K562 (cell line): ENCODE data around the gene CUL9. TPM values are rescaled to one million over a fixed set of nuclear protein-coding genes. Genes with fewer than 3 reads are reported as not detected.

Source experiments
- ARNT ChIP-seq, 2 experiments: fragments of 450-650 bp; IDR thresholded peaks; 2 replicates each; pipeline ENCODE4 v1.6.1; 2016; ENCODE audit warnings: mild to moderate bottlenecking in 1 of 2
- BCL6 ChIP-seq: fragments of 250-450 bp; sonication (Bioruptor Pico); IDR thresholded peaks from 2 replicates; pipeline ENCODE4 v1.4.0; 2020
- COPS2 ChIP-seq: fragments of 450-650 bp; conservative IDR thresholded peaks from 2 replicates; pipeline ENCODE4 v1.6.1; 2016; ENCODE audit warnings: mild to moderate bottlenecking, moderate library complexity
- HMGN3 ChIP-seq: IDR thresholded peaks from 2 replicates; pipeline ENCODE4 v1.6.1; 2011; ENCODE audit warnings: borderline replicate concordance, low read depth, mild to moderate bottlenecking, mixed read lengths, low read length; ENCODE audit not compliant: insufficient read length; ENCODE audit errors: extremely low read depth
- HOMEZ ChIP-seq: fragments of 250-450 bp; sonication (Bioruptor Pico); IDR thresholded peaks from 2 replicates; pipeline ENCODE4 v1.4.0; 2020; ENCODE audit warnings: mild to moderate bottlenecking, moderate library complexity
- KAT8 ChIP-seq: fragments of 450-650 bp; IDR thresholded peaks from 2 replicates; pipeline ENCODE4 v1.6.1; 2016; ENCODE audit warnings: low read depth, mild to moderate bottlenecking
- MTA2 ChIP-seq: fragments of 450-650 bp; IDR thresholded peaks from 2 replicates; pipeline ENCODE4 v1.6.1; 2016; ENCODE audit warnings: low read depth
- PHF20 ChIP-seq: fragments of 450-650 bp; IDR thresholded peaks from 2 replicates; pipeline ENCODE4 v1.6.1; 2018; ENCODE audit not compliant: partially characterized antibody
- RBFOX2 ChIP-seq: fragments of 200-400 bp; formaldehyde crosslinking; IDR thresholded peaks from 2 replicates; pipeline ENCODE4 v1.6.1; 2017; ENCODE audit warnings: low read depth, mild to moderate bottlenecking, low read length, moderate library complexity
- RBM25 ChIP-seq: fragments of 200-400 bp; formaldehyde crosslinking; IDR thresholded peaks from 2 replicates; pipeline ENCODE4 v1.6.1; 2018; ENCODE audit warnings: low read length, low read depth, moderate library complexity; ENCODE audit not compliant: severe bottlenecking
- RHOXF2B ChIP-seq: fragments of 250-450 bp; sonication (Bioruptor Pico); conservative IDR thresholded peaks from 2 replicates; pipeline ENCODE4 v1.5.1; 2021
- ZBTB17 ChIP-seq: fragments of 450-650 bp; formaldehyde crosslinking; IDR thresholded peaks from 2 replicates; pipeline ENCODE4 v1.4.0; 2020; ENCODE audit warnings: mild to moderate bottlenecking
- ZBTB26 ChIP-seq: fragments of 450-650 bp; formaldehyde crosslinking; IDR thresholded peaks from 2 replicates; pipeline ENCODE4 v1.4.0; 2022; ENCODE audit warnings: missing genetic modification characterization
- ZBTB8A ChIP-seq: fragments of 450-650 bp; IDR thresholded peaks from 2 replicates; pipeline ENCODE4 v1.6.1; 2018; ENCODE audit warnings: mild to moderate bottlenecking, moderate library complexity; ENCODE audit not compliant: partially characterized antibody
- ZNF165 ChIP-seq: fragments of 250-450 bp; sonication (Bioruptor Pico); IDR thresholded peaks from 2 replicates; pipeline ENCODE4 v1.4.0; 2020; ENCODE audit warnings: borderline replicate concordance
- ZNF274 ChIP-seq: IDR thresholded peaks from 2 replicates; pipeline ENCODE4 v1.6.1; 2011; ENCODE audit warnings: low read depth, mild to moderate bottlenecking, low read length, moderate library complexity, borderline replicate concordance
- ZNF77 ChIP-seq: fragments of 250-450 bp; sonication (Bioruptor Pico); IDR thresholded peaks from 2 replicates; pipeline ENCODE4 v1.5.0; 2020
- polyA plus RNA-seq, 8 experiments: library from polyadenylated mRNA; depleted of rRNA in 4 of 8; stranded (reverse) in 5 of 8; unstranded in 3 of 8; fragments of >200 nt; fragmentation: Nextera tagmentation in 2 of 8; fragmentation: Illumina TruSeq in 1 of 8; extraction: Ambion mirVana in 2 of 8; extraction: Trizol in 1 of 8; gene quantifications; 2 replicates each; pipeline versions ENCODE4 v1.2.1 to v1.2.3, GENCODE V29; 2011 to 2014; ENCODE audit warnings: inconsistent platforms in 1 of 8, missing spikeins in 1 of 8
- total RNA-seq, 7 experiments: library from RNA; depleted of rRNA in 6 of 7; stranded (reverse); fragments of >200 nt in 6 of 7; fragmentation: Illumina TruSeq in 2 of 7; extraction: Trizol in 2 of 7; gene quantifications; 2 replicates each; pipeline versions ENCODE4 v1.2.1 to v1.2.3, GENCODE V29; 2011 to 2021; ENCODE audit warnings: low replicate concordance in 1 of 7
- TF ChIP-seq, protein P1 (sequence below): fragments of 450-650 bp; IDR thresholded peaks from 2 replicates; pipeline ENCODE4 v1.7.1; 2018; ENCODE audit warnings: mild to moderate bottlenecking, low read depth; ENCODE audit not compliant: partially characterized antibody
- TF ChIP-seq, protein P2 (sequence below): fragments of 450-650 bp; IDR thresholded peaks from 2 replicates; pipeline ENCODE4 v1.6.1; 2017; ENCODE audit warnings: mild to moderate bottlenecking, moderate library complexity
- TF ChIP-seq, protein P3 (sequence below): fragments of 250-450 bp; sonication (Bioruptor Pico); IDR thresholded peaks from 2 replicates; pipeline ENCODE4 v1.8.0; 2021; ENCODE audit warnings: moderate library complexity, mild to moderate bottlenecking, inconsistent platforms

The CUL9 gene
- total and polyA plus RNA-seq, 9 of the 15 experiments (the other 6 are each of a cell fraction or from before 2014, with no cell fraction given): 0.50 to 20.7 (median 6.6) TPM

- TF ChIP-seq, protein P1, sequence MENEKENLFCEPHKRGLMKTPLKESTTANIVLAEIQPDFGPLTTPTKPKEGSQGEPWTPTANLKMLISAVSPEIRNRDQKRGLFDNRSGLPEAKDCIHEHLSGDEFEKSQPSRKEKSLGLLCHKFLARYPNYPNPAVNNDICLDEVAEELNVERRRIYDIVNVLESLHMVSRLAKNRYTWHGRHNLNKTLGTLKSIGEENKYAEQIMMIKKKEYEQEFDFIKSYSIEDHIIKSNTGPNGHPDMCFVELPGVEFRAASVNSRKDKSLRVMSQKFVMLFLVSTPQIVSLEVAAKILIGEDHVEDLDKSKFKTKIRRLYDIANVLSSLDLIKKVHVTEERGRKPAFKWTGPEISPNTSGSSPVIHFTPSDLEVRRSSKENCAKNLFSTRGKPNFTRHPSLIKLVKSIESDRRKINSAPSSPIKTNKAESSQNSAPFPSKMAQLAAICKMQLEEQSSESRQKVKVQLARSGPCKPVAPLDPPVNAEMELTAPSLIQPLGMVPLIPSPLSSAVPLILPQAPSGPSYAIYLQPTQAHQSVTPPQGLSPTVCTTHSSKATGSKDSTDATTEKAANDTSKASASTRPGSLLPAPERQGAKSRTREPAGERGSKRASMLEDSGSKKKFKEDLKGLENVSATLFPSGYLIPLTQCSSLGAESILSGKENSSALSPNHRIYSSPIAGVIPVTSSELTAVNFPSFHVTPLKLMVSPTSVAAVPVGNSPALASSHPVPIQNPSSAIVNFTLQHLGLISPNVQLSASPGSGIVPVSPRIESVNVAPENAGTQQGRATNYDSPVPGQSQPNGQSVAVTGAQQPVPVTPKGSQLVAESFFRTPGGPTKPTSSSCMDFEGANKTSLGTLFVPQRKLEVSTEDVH: peak; percentile 65
- peak; percentile 85 for TF ChIP-seq HMGN3
- peak; percentile 89 for TF ChIP-seq RBFOX2
- peak; percentile 99 for TF ChIP-seq RBM25
- TF ChIP-seq, protein P2, sequence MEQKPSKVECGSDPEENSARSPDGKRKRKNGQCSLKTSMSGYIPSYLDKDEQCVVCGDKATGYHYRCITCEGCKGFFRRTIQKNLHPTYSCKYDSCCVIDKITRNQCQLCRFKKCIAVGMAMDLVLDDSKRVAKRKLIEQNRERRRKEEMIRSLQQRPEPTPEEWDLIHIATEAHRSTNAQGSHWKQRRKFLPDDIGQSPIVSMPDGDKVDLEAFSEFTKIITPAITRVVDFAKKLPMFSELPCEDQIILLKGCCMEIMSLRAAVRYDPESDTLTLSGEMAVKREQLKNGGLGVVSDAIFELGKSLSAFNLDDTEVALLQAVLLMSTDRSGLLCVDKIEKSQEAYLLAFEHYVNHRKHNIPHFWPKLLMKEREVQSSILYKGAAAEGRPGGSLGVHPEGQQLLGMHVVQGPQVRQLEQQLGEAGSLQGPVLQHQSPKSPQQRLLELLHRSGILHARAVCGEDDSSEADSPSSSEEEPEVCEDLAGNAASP: no peak
- TF ChIP-seq, protein P3, sequence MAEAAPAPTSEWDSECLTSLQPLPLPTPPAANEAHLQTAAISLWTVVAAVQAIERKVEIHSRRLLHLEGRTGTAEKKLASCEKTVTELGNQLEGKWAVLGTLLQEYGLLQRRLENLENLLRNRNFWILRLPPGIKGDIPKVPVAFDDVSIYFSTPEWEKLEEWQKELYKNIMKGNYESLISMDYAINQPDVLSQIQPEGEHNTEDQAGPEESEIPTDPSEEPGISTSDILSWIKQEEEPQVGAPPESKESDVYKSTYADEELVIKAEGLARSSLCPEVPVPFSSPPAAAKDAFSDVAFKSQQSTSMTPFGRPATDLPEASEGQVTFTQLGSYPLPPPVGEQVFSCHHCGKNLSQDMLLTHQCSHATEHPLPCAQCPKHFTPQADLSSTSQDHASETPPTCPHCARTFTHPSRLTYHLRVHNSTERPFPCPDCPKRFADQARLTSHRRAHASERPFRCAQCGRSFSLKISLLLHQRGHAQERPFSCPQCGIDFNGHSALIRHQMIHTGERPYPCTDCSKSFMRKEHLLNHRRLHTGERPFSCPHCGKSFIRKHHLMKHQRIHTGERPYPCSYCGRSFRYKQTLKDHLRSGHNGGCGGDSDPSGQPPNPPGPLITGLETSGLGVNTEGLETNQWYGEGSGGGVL (CRISPR knock-in tag): no peak
- TF ChIP-seq ZNF77 (CRISPR knock-in tag): no peak
- TF ChIP-seq ZBTB17 (CRISPR knock-in tag): peak; percentile 72; the same call in 1 of the 2 replicates
- TF ChIP-seq RHOXF2B (CRISPR knock-in tag): no peak
- no peak for TF ChIP-seq ZNF274
- TF ChIP-seq KAT8: no peak
- TF ChIP-seq ZNF165 (CRISPR knock-in tag): no peak
- no peak for TF ChIP-seq BCL6 (CRISPR knock-in tag)
- no peak for TF ChIP-seq ARNT (IDR thresholded peaks at IDR 0.05)
- TF ChIP-seq HOMEZ (CRISPR knock-in tag): no peak
- TF ChIP-seq ZBTB26 (CRISPR knock-in tag): no peak
- TF ChIP-seq COPS2: no peak
- no peak for TF ChIP-seq ZBTB8A
- TF ChIP-seq MTA2: no peak
- TF ChIP-seq PHF20: no peak
Observed at GRCh38 chr6:43174263-43175112, 7.5 kb upstream of the CUL9 start (continued).
